Measurements from ENCODE around the gene MUC4. TPM values are rescaled to one million over a fixed set of nuclear protein-coding genes. Genes with fewer than 3 reads are reported as not detected.

MUC4 gene
- total and polyA plus RNA-seq, 2 of the 4 experiments (the other 2 are of a cell fraction), result not detected

DNA sequence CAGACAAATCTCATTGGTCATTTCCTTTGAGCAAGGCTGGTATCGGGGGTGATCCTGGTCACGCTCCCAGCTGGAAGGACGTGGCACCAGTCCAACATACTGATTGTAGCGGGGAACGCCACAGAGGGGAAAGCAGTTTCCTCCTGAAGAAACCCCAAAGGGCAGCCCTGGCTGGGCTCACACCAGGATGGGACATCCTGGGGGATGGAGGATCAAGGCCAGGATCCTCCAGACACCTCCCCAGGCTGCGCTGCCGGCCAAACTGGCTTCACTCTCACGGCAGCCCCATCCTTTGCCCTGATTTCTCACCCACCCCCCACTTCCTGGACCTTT is 54.3 kb downstream of the MUC4 start:
- dilution Hi-C loops (cut with HindIII; ENCODE audit: low sequenced_read_pairs, unreplicated experiment) (no loop called here), in situ Hi-C loops (cut with MboI; ENCODE audit: low sequenced_read_pairs) (loop anchor here (5.0 kb wide), 1 partner anchor 50 kb away; no protein-coding TSS in a partner anchor), intact Hi-C loops (cut with micrococcal nuclease) (no loop called here)
- Histone ChIP-seq H4K20me1 (ENCODE audit: insufficient read depth, low read length) (no peaks in the 10 kb centered on the region), H4K5ac (ENCODE audit: low read depth, low read length) (no peak overlapping the region), H2AFZ (replicated peaks; ENCODE audit: low read length, poor library complexity) (no peak overlapping the region), H3K27ac (ENCODE audit: insufficient read depth, low read length) (no peak overlapping the region), H3K4ac (ENCODE audit: low read depth, low read length) (no peak overlapping the region), H4K91ac (ENCODE audit: insufficient read depth, low read depth, low read length) (no peak overlapping the region), H3K4me3 (ENCODE audit: insufficient read depth, low read depth, low read length) (no peak overlapping the region), H3K27me3 (ENCODE audit: control insufficient read depth, insufficient read depth, low read length) (peaks cover 58% of the 10 kb centered on the region), H3K9me3 (ENCODE audit: control insufficient read depth, insufficient read depth, low read length) (no peaks in the 10 kb centered on the region), H2AK9ac (replicated peaks; ENCODE audit: low read depth, low read length, poor library complexity) (no peak overlapping the region), H2BK5ac (ENCODE audit: low read depth, low read length, poor library complexity, severe bottlenecking) (no peak overlapping the region), H3K4me2 (ENCODE audit: low read depth, low read length) (no peak overlapping the region), H3K36me3 (ENCODE audit: control insufficient read depth, insufficient read depth, low read length) (no peaks in the 10 kb centered on the region), H2AK5ac (ENCODE audit: low read depth, low read length) (no peak overlapping the region), H3K9ac (ENCODE audit: low read depth, low read length) (no peak overlapping the region), H3K9me1 (ENCODE audit: insufficient read depth, low read length) (no peaks in the 10 kb centered on the region), H3K56ac (ENCODE audit: extremely low read depth, insufficient read depth, low read length) (no peak overlapping the region), H3K18ac (ENCODE audit: low read depth, low read length) (no peak overlapping the region), H2BK15ac (ENCODE audit: low read depth, low read length) (no peak overlapping the region), H3K23ac (ENCODE audit: low read depth, low read length) (no peak overlapping the region), H3K79me1 (ENCODE audit: low read depth in 1 of 2, low read length in 2 of 2) (no peaks in the 10 kb centered on the region), H2BK120ac (ENCODE audit: low read depth, low read length) (no peak overlapping the region), H4K8ac (ENCODE audit: low read depth in 2 of 2, low read length in 2 of 2) (no peak overlapping the region), H3K14ac (replicated peaks; ENCODE audit: low read depth, low read length) (no peak overlapping the region), H3K4me1 (ENCODE audit: control insufficient read depth, insufficient read depth, low read length) (no peaks in the 10 kb centered on the region), H2BK20ac (ENCODE audit: low read depth, low read length) (no peak overlapping the region)
- no CpG with 5 or more reads among the region's 8 CpGs for WGBS, 2 experiments (ENCODE audit: extremely low coverage in 2 of 2, insufficient read length in 1 of 2)
- ATAC-seq (ENCODE audit: low read depth) (no peak), DNase-seq (no peak)
- ChIA-PET CTCF (no interaction called here), POLR2A (ENCODE audit: unreplicated experiment) (no interaction called here)
- BruUV-seq (replicated peaks), result no TSS peak
- TF ChIP-seq POLR2A (IDR thresholded peaks at IDR 0.05; ENCODE audit: low read depth, low read length) (no peak), CEBPB (IDR thresholded peaks at IDR 0.05; ENCODE audit: low read depth, low read length) (no peak), CHD1 (IDR thresholded peaks at IDR 0.05; ENCODE audit: low read depth, low read length) (no peak), RCOR1 (IDR thresholded peaks at IDR 0.05; ENCODE audit: insufficient replicate concordance, low read length) (no peak), SMC3 (IDR thresholded peaks at IDR 0.05; ENCODE audit: low read depth, low read length) (no peak), RFX5 (IDR thresholded peaks at IDR 0.05; ENCODE audit: low read depth, low read length) (no peak), MAZ (IDR thresholded peaks at IDR 0.05; ENCODE audit: borderline replicate concordance, low read depth, low read length) (no peak), FOS (IDR thresholded peaks at IDR 0.05; ENCODE audit: low read depth, low read length) (no peak), BHLHE40 (IDR thresholded peaks at IDR 0.05; ENCODE audit: low read depth, low read length) (no peak), RAD21 (IDR thresholded peaks at IDR 0.05; ENCODE audit: low read length) (no peak), MAFK (IDR thresholded peaks at IDR 0.05; ENCODE audit: low read depth, low read length) (no peak), NFE2L2 (IDR thresholded peaks at IDR 0.05; ENCODE audit: low read depth, low read length) (no peak), MXI1 (IDR thresholded peaks at IDR 0.05; ENCODE audit: borderline replicate concordance, low read depth, low read length) (no peak)
- TF ChIP-seq, protein P1, sequence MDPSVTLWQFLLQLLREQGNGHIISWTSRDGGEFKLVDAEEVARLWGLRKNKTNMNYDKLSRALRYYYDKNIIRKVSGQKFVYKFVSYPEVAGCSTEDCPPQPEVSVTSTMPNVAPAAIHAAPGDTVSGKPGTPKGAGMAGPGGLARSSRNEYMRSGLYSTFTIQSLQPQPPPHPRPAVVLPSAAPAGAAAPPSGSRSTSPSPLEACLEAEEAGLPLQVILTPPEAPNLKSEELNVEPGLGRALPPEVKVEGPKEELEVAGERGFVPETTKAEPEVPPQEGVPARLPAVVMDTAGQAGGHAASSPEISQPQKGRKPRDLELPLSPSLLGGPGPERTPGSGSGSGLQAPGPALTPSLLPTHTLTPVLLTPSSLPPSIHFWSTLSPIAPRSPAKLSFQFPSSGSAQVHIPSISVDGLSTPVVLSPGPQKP (IDR thresholded peaks at IDR 0.05; ENCODE audit: borderline replicate concordance, low read depth, low read length), result no peak
- TF ChIP-seq, protein P2, sequence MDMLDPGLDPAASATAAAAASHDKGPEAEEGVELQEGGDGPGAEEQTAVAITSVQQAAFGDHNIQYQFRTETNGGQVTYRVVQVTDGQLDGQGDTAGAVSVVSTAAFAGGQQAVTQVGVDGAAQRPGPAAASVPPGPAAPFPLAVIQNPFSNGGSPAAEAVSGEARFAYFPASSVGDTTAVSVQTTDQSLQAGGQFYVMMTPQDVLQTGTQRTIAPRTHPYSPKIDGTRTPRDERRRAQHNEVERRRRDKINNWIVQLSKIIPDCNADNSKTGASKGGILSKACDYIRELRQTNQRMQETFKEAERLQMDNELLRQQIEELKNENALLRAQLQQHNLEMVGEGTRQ (IDR thresholded peaks at IDR 0.05; ENCODE audit: low read depth, low read length), result no peak
- TF ChIP-seq, protein P3, sequence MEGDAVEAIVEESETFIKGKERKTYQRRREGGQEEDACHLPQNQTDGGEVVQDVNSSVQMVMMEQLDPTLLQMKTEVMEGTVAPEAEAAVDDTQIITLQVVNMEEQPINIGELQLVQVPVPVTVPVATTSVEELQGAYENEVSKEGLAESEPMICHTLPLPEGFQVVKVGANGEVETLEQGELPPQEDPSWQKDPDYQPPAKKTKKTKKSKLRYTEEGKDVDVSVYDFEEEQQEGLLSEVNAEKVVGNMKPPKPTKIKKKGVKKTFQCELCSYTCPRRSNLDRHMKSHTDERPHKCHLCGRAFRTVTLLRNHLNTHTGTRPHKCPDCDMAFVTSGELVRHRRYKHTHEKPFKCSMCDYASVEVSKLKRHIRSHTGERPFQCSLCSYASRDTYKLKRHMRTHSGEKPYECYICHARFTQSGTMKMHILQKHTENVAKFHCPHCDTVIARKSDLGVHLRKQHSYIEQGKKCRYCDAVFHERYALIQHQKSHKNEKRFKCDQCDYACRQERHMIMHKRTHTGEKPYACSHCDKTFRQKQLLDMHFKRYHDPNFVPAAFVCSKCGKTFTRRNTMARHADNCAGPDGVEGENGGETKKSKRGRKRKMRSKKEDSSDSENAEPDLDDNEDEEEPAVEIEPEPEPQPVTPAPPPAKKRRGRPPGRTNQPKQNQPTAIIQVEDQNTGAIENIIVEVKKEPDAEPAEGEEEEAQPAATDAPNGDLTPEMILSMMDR (conservative IDR thresholded peaks at IDR 0.05; ENCODE audit: low read depth, low read length), result no peak

Data from IMR-90 (cell line).